ENCODE results near the gene MAGI2. TPM values are rescaled to one million over a fixed set of nuclear protein-coding genes. Genes with fewer than 3 reads are reported as not detected.
A peak's percentile ranks its signal among the peaks of the same experiment; 100 is the strongest.
"Not testable (repeated sequence)": the region's sequence is repeated elsewhere in the genome, so short reads cannot be mapped to it uniquely, and the experiment has no call there.

Gene MAGI2
- total RNA-seq, 2 experiments from 2014 or later = 0.05 to 0.12 TPM

DNA sequence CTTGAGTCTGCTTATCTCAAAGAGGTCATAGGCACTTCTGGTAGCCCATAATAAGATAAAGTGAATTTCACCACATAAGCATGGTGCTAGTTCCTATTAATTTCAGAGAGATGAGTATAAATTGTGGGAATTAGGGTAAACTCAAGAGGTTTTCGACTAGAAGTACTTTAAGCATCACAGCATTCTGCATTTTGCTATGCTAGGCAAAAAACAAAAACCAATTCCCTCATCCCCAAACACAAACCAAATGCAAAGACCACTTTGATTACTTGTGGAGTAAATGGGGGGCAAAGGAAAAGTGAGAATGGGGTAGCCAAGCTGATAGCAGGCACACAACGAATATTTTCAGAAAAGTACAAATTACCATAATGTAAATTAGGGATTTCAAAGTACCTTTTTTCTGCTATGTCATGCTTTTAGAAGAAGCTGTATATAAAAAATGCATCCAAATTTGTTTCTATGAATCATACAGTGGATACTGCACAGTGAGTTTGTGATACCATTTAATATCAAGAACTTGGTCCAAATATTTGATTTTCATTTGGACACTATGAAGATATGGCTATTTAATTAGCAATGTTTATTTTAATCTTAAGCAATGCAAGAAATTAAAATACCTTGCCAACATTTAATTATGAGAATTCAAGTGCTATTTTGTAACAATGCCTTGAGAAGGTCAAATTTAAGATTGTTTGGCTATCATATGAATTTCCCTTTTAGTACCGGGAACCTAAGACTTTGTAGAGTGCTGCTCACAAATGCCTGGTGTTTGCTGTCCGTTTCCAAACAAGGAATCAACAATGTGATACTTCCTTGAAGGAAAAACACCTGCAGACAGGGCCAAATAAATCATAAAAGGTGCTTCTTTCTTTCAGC, 1199.4 kb downstream of the MAGI2 start:
- H3K27ac Mint-ChIP-seq = no peak overlapping the region
- H3K4me1 Mint-ChIP-seq = no peaks in the 10 kb centered on the region
- H3K36me3 Mint-ChIP-seq (ENCODE audit: low read depth) = no peaks in the 10 kb centered on the region
- intact Hi-C loops (cut with DNase I, micrococcal nuclease) = no loop called here
- DNase-seq = no peak
- peaks cover 2% of the 10 kb centered on the region for H3K27me3 Mint-ChIP-seq
- ATAC-seq = no peak
- CTCF ChIA-PET = no interaction called here
- no peak overlapping the region for H3K4me3 Mint-ChIP-seq
- H3K9me3 Mint-ChIP-seq (ENCODE audit: low read depth) = no peaks in the 10 kb centered on the region
- POLR2A ChIA-PET = no interaction called here

- ChIA-PET CTCF (no interaction called here), POLR2A (no interaction called here)
- H3K27me3 Mint-ChIP-seq = peaks cover 2% of the 10 kb centered on the region
- no peak for ATAC-seq
- no peak overlapping the region for H3K4me3 Mint-ChIP-seq
- H3K36me3 Mint-ChIP-seq (ENCODE audit: low read depth) = no peaks in the 10 kb centered on the region
- no peak for DNase-seq
- H3K9me3 Mint-ChIP-seq (ENCODE audit: low read depth) = peaks cover 18% of the 10 kb centered on the region
- H3K27ac Mint-ChIP-seq = no peak overlapping the region
- intact Hi-C loops (cut with DNase I, micrococcal nuclease) = no loop called here
- H3K4me1 Mint-ChIP-seq = no peaks in the 10 kb centered on the region
Measured at GRCh38 chr7:78248867-78249266, 1204.6 kb downstream of the MAGI2 start.

DNA sequence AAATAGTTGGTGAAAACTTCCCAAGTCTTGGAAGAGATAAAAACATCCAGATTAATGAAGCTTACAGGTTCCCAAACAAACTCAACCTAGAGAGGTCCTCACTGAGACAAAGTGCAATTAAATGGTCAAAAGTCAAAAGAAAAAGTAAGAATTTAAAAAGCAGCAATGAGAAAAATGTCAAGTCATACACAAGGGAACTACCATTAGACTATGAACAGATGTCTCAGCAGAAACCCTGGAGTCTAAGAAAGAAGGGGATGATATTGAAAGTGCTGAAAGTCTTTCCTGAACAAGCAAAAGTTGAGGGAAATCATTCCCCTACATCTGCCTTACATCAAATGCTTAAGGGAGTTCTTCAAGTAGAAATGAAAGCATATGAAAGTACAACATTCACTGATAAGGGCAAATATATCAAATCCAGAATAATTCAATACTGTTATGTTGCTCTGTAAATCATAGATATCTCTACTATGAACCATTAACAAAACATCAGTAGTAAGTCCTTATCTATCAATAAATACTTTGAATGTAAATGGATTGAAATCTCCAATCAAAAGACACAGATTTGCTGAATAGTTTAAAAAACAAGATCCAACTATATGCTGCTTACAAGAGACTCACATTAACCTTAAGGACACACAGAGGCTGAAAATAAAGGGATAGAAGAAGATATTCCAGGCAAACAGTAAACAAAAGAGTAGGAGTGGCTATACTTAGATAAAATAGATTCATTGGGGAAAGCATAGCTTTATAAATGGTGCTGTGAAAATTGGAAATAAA, 1205.4 kb downstream of the MAGI2 start:
- no peaks in the 10 kb centered on the region for H3K36me3 Mint-ChIP-seq (ENCODE audit: low read depth)
- no peaks in the 10 kb centered on the region for H3K4me1 Mint-ChIP-seq
- intact Hi-C loops (cut with DNase I, micrococcal nuclease) = no loop called here
- POLR2A ChIA-PET = no interaction called here
- ATAC-seq = no peak
- H3K9me3 Mint-ChIP-seq (ENCODE audit: low read depth) = peaks cover 18% of the 10 kb centered on the region
- CTCF ChIA-PET = no interaction called here
- no peak overlapping the region for H3K27ac Mint-ChIP-seq
- H3K27me3 Mint-ChIP-seq = peaks cover 2% of the 10 kb centered on the region
- H3K4me3 Mint-ChIP-seq = no peak overlapping the region
- no peak for DNase-seq

- H3K27ac Mint-ChIP-seq; ATAC-seq; H3K27me3 Mint-ChIP-seq; H3K4me1 Mint-ChIP-seq; DNase-seq; H3K9me3 Mint-ChIP-seq (ENCODE audit: low read depth); H3K4me3 Mint-ChIP-seq; H3K36me3 Mint-ChIP-seq (ENCODE audit: low read depth); POLR2A ChIA-PET; intact Hi-C loops (cut with DNase I, micrococcal nuclease): not testable (repeated sequence)
- CTCF ChIA-PET = interaction anchor here (0.6 kb wide), 1 partner anchor 1229 kb away, joined by 3 read pairs; no protein-coding TSS in a partner anchor
Measured at GRCh38 chr7:78240179-78240578, 1213.3 kb downstream of the MAGI2 start.

GRCh38 chr7:78234634-78235033, 1218.8 kb downstream of the MAGI2 start:
- intact Hi-C loops (cut with DNase I, micrococcal nuclease) = no loop called here
- ATAC-seq = no peak
- ChIA-PET CTCF (no interaction called here), POLR2A (no interaction called here)
- Mint-ChIP-seq H3K4me1 (no peaks in the 10 kb centered on the region), H3K27ac (no peak overlapping the region), H3K4me3 (no peak overlapping the region), H3K36me3 (ENCODE audit: low read depth) (no peaks in the 10 kb centered on the region), H3K9me3 (ENCODE audit: low read depth) (peaks cover 9% of the 10 kb centered on the region), H3K27me3 (peaks cover 10% of the 10 kb centered on the region)
- DNase-seq = no peak

DNA sequence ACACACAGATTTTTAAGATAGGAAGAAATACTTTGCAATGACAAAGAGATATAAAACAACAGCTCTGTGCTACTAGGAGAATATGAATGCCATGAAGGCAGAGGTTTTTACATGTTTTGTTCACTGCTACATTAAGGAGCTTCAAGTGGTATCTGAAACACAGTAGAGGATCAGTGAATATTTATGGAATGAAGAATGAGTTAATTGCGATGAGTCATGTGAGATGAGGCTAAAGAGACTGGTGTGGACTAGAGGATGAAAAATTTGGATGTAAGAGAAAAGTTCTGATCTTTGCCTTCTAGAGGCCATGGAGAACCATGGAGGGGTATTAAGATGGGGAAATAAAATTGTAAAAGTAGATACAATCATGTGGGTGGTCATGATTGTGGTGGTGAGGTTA, 1220.7 kb downstream of the MAGI2 start:
- DNase-seq (no peak), ATAC-seq (no peak)
- H3K4me3 Mint-ChIP-seq = no peak overlapping the region
- no peaks in the 10 kb centered on the region for H3K4me1 Mint-ChIP-seq
- peaks cover 9% of the 10 kb centered on the region for H3K9me3 Mint-ChIP-seq (ENCODE audit: low read depth)
- H3K36me3 Mint-ChIP-seq (ENCODE audit: low read depth) = no peaks in the 10 kb centered on the region
- POLR2A ChIA-PET = no interaction called here
- intact Hi-C loops (cut with DNase I, micrococcal nuclease) = no loop called here
- H3K27ac Mint-ChIP-seq = no peak overlapping the region
- CTCF ChIA-PET = no interaction called here
- peaks cover 12% of the 10 kb centered on the region for H3K27me3 Mint-ChIP-seq

- H3K36me3 Mint-ChIP-seq (ENCODE audit: low read depth) = no peaks in the 10 kb centered on the region
- peaks cover 12% of the 10 kb centered on the region for H3K27me3 Mint-ChIP-seq
- ChIA-PET CTCF (interaction anchor here (0.6 to 1.2 kb wide), 4 partner anchors 11 to 156 kb away, joined by 3 to 4 read pairs (median 4); no protein-coding TSS in a partner anchor), POLR2A (no interaction called here)
- H3K9me3 Mint-ChIP-seq (ENCODE audit: low read depth) = no peaks in the 10 kb centered on the region
- H3K4me3 Mint-ChIP-seq = no peak overlapping the region
- ATAC-seq = no peak
- DNase-seq = peak; percentile 70
- H3K4me1 Mint-ChIP-seq = no peaks in the 10 kb centered on the region
- no peak overlapping the region for H3K27ac Mint-ChIP-seq
- intact Hi-C loops (cut with DNase I, micrococcal nuclease) = loop anchor here (5.0 to 10.0 kb wide), 2 partner anchors 204 to 571 kb away; no protein-coding TSS in a partner anchor
Measured at GRCh38 chr7:78226059-78226719, 1227.3 kb downstream of the MAGI2 start.

- no peaks in the 10 kb centered on the region for H3K36me3 Mint-ChIP-seq (ENCODE audit: low read depth)
- no peak overlapping the region for H3K27ac Mint-ChIP-seq
- no peaks in the 10 kb centered on the region for H3K4me1 Mint-ChIP-seq
- H3K4me3 Mint-ChIP-seq = no peak overlapping the region
- no peak for ATAC-seq
- ChIA-PET POLR2A (no interaction called here), CTCF (no interaction called here)
- no peak for DNase-seq
- peaks cover 7% of the 10 kb centered on the region for H3K27me3 Mint-ChIP-seq
- intact Hi-C loops (cut with DNase I, micrococcal nuclease) = loop anchor here (5.0 to 10.0 kb wide), 2 partner anchors 203 to 571 kb away; no protein-coding TSS in a partner anchor
- no peaks in the 10 kb centered on the region for H3K9me3 Mint-ChIP-seq (ENCODE audit: low read depth)
Measured at GRCh38 chr7:78225534-78225933, 1227.9 kb downstream of the MAGI2 start.

GRCh38 chr7:78224923-78225322, 1228.5 kb downstream of the MAGI2 start:
- Mint-ChIP-seq H3K36me3 (ENCODE audit: low read depth) (no peaks in the 10 kb centered on the region), H3K4me1 (no peaks in the 10 kb centered on the region), H3K9me3 (ENCODE audit: low read depth) (no peaks in the 10 kb centered on the region), H3K4me3 (no peak overlapping the region), H3K27me3 (peaks cover 7% of the 10 kb centered on the region), H3K27ac (no peak overlapping the region)
- ChIA-PET CTCF (no interaction called here), POLR2A (no interaction called here)
- ATAC-seq (no peak), DNase-seq (no peak)
- intact Hi-C loops (cut with DNase I, micrococcal nuclease) = loop anchor here (5.0 to 10.0 kb wide), 2 partner anchors 203 to 570 kb away; no protein-coding TSS in a partner anchor

DNA sequence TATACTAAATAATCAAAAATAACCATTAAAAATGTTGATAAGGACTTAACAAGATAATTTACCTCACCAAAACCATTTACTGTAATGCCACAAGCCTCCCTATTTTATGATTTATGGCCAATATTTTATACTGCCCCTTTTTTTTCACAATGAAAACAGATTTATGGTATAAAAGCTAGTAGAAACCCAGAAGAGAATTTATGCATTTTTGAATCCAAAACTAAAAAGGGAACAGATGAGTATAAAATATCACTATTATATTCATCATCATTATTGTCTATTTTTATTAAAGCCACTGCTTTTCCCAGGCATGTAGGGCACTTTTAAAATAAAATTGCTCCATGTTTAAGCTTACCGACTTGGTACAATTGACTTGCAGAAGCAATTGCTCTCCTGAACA, 1229.9 kb downstream of the MAGI2 start:
- intact Hi-C loops (cut with DNase I, micrococcal nuclease) = loop anchor here in 1 of 2 experiments (10.0 kb wide), 1 partner anchor 569 kb away; no protein-coding TSS in a partner anchor
- H3K36me3 Mint-ChIP-seq (ENCODE audit: low read depth) = no peaks in the 10 kb centered on the region
- ChIA-PET CTCF (no interaction called here), POLR2A (no interaction called here)
- H3K27ac Mint-ChIP-seq = no peak overlapping the region
- no peaks in the 10 kb centered on the region for H3K9me3 Mint-ChIP-seq (ENCODE audit: low read depth)
- no peak overlapping the region for H3K4me3 Mint-ChIP-seq
- DNase-seq (no peak), ATAC-seq (no peak)
- no peaks in the 10 kb centered on the region for H3K4me1 Mint-ChIP-seq
- peaks cover 5% of the 10 kb centered on the region for H3K27me3 Mint-ChIP-seq

DNA sequence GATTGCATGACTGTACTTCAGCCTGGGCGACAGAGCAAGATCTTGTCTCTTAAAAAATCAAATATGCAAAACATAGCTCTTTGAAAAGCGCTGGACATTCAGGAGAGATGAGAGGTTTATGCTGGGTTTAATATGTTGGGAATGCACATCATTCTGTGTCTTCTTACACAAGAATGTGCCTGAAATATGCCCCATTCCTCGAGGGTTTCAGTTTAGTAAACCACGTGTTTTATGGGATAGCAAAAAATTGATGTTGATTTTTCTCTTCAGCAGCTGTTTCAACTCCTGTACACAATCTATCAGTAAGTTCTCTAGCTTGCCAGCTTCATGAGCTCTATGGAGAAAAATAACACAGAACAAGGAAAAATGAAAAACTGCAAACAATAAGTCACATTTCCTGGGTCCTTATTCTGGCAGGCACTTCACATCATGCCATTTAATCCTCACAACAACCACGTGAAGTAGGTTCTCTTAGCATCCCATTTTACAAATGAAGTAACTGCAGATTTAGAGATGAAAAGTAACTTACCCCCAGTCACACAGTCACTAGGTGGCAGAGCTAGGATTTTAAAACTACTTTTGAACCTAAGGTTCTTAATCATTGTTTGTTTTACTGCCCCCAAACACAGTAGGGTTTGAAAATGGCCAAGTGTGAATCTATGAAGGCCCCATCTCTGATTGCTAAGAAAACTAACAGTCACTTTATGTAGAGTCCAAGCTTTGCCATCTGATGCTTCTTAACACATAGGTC, 1231.3 kb downstream of the MAGI2 start:
- H3K4me3 Mint-ChIP-seq = no peak overlapping the region
- ATAC-seq = no peak
- H3K36me3 Mint-ChIP-seq (ENCODE audit: low read depth) = no peaks in the 10 kb centered on the region
- intact Hi-C loops (cut with DNase I, micrococcal nuclease) = loop anchor here in 1 of 2 experiments (10.0 kb wide), 1 partner anchor 567 kb away; no protein-coding TSS in a partner anchor
- no peaks in the 10 kb centered on the region for H3K4me1 Mint-ChIP-seq
- peaks cover 5% of the 10 kb centered on the region for H3K27me3 Mint-ChIP-seq
- H3K9me3 Mint-ChIP-seq (ENCODE audit: low read depth) = no peaks in the 10 kb centered on the region
- CTCF ChIA-PET = interaction anchor here (0.7 kb wide), 1 partner anchor 1701 kb away, joined by 3 read pairs; no protein-coding TSS in a partner anchor
- no peak overlapping the region for H3K27ac Mint-ChIP-seq
- no peak for DNase-seq
- POLR2A ChIA-PET = no interaction called here

Measured in activated CD4-positive, alpha-beta T cell treated with anti-CD3 and anti-CD28 coated beads for 36 hours (primary cell).